ENCODE measurements around the gene THSD7B.

Gene THSD7B

GRCh38 chr2:137291836-137292570, 526.7 kb downstream of the THSD7B start:
- no peak overlapping the region for H3K4me3 ChIP-seq (ENCODE audit: low read depth, low read length, poor library complexity, severe bottlenecking)
- H3K79me2 ChIP-seq (ENCODE audit: insufficient read depth, low read length): no peaks in the 10 kb centered on the region
- H3F3A ChIP-seq (ENCODE audit: insufficient read depth, low read length): no peaks in the 10 kb centered on the region
- H3K9ac ChIP-seq (ENCODE audit: low read length): no peak overlapping the region
- no peaks in the 10 kb centered on the region for H3K9me3 ChIP-seq (ENCODE audit: low read length)
- H3K4me2 ChIP-seq (ENCODE audit: low read length): no peak overlapping the region
- H4K20me1 ChIP-seq (ENCODE audit: insufficient read depth, low read length): no peaks in the 10 kb centered on the region
- no peaks in the 10 kb centered on the region for H3K36me3 ChIP-seq (ENCODE audit: insufficient read depth, low read length)
- H3K27me3 ChIP-seq (ENCODE audit: insufficient read depth, low read length): no peaks in the 10 kb centered on the region
- no peak overlapping the region for H2AFZ ChIP-seq (ENCODE audit: low read length)
- no peak overlapping the region for H3K27ac ChIP-seq (ENCODE audit: low read depth, low read length, poor library complexity, severe bottlenecking)
- no peaks in the 10 kb centered on the region for H3K4me1 ChIP-seq (ENCODE audit: insufficient read depth, low read length, severe bottlenecking)
- H3K9me2 ChIP-seq (ENCODE audit: low read depth, low read length): no peaks in the 10 kb centered on the region
- TF ChIP-seq, protein P1, sequence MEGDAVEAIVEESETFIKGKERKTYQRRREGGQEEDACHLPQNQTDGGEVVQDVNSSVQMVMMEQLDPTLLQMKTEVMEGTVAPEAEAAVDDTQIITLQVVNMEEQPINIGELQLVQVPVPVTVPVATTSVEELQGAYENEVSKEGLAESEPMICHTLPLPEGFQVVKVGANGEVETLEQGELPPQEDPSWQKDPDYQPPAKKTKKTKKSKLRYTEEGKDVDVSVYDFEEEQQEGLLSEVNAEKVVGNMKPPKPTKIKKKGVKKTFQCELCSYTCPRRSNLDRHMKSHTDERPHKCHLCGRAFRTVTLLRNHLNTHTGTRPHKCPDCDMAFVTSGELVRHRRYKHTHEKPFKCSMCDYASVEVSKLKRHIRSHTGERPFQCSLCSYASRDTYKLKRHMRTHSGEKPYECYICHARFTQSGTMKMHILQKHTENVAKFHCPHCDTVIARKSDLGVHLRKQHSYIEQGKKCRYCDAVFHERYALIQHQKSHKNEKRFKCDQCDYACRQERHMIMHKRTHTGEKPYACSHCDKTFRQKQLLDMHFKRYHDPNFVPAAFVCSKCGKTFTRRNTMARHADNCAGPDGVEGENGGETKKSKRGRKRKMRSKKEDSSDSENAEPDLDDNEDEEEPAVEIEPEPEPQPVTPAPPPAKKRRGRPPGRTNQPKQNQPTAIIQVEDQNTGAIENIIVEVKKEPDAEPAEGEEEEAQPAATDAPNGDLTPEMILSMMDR (IDR thresholded peaks at IDR 0.05; ENCODE audit: low read length): no peak
- no peak for TF ChIP-seq EZH2 (IDR thresholded peaks at IDR 0.05; ENCODE audit: borderline replicate concordance, low read length)

DNA sequence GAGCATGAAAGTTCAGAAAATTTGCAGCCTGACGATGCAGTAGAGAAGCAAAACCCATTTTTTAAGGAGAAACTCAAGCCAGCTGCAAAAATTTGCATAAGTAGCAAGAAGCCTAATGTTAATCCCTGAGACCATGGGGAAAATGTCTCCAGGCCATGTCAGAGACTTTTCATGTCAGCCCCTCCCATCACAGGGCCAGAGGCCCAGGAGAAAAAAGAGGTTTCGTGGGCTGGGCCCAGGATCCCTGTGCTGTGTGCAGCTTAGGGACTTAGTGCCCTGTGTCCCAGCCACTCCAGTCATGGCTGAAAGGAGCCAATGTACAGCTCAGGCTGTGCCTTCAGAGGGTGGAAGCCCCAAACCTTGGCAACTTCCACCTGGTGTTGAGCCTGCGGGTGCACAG, 533.0 kb downstream of the THSD7B start:
- Histone ChIP-seq H3K9ac (ENCODE audit: low read length) (no peak overlapping the region), H3F3A (ENCODE audit: insufficient read depth, low read length) (no peaks in the 10 kb centered on the region), H3K4me1 (ENCODE audit: insufficient read depth, low read length, severe bottlenecking) (no peaks in the 10 kb centered on the region), H3K9me2 (ENCODE audit: low read depth, low read length) (no peaks in the 10 kb centered on the region), H2AFZ (ENCODE audit: low read length) (no peak overlapping the region), H4K20me1 (ENCODE audit: insufficient read depth, low read length) (no peaks in the 10 kb centered on the region), H3K4me2 (ENCODE audit: low read length) (no peak overlapping the region), H3K4me3 (ENCODE audit: low read depth, low read length, poor library complexity, severe bottlenecking) (no peak overlapping the region), H3K79me2 (ENCODE audit: insufficient read depth, low read length) (no peaks in the 10 kb centered on the region), H3K27me3 (ENCODE audit: insufficient read depth, low read length) (no peaks in the 10 kb centered on the region), H3K36me3 (ENCODE audit: insufficient read depth, low read length) (no peaks in the 10 kb centered on the region), H3K9me3 (ENCODE audit: low read length) (no peaks in the 10 kb centered on the region), H3K27ac (ENCODE audit: low read depth, low read length, poor library complexity, severe bottlenecking) (no peak overlapping the region)
- TF ChIP-seq, protein P1 (IDR thresholded peaks at IDR 0.05; ENCODE audit: low read length): no peak
- TF ChIP-seq EZH2 (IDR thresholded peaks at IDR 0.05; ENCODE audit: borderline replicate concordance, low read length): no peak

DNA sequence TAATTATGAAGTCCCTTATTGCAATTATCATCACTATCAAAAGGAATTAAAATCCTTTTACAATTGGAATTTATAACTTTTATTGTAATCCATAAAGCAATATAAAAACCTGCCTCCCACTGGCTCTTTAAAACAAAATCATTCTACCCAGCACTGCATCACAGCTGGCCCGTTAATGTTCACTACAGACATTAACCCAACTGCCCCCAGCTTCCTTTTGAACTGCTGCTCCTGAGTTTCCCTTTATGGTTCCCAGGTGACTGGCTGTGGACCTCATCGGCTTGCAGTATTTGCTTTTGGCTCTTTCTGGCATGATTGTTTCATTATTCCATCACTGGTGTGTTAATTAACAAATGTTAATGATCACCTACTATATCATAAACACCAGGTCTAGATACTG, 535.6 kb downstream of the THSD7B start:
- no peaks in the 10 kb centered on the region for H3K9me2 ChIP-seq (ENCODE audit: low read depth, low read length)
- H3K9me3 ChIP-seq (ENCODE audit: low read length): no peaks in the 10 kb centered on the region
- H3K27me3 ChIP-seq (ENCODE audit: insufficient read depth, low read length): no peaks in the 10 kb centered on the region

More for the DNA sequence above, 535.6 kb downstream of the THSD7B start:
- Histone ChIP-seq H3K79me2 (ENCODE audit: insufficient read depth, low read length) (no peaks in the 10 kb centered on the region), H3K27ac (ENCODE audit: low read depth, low read length, poor library complexity, severe bottlenecking) (no peak overlapping the region), H3K9ac (ENCODE audit: low read length) (no peak overlapping the region), H4K20me1 (ENCODE audit: insufficient read depth, low read length) (no peaks in the 10 kb centered on the region), H3K4me1 (ENCODE audit: insufficient read depth, low read length, severe bottlenecking) (no peaks in the 10 kb centered on the region), H2AFZ (ENCODE audit: low read length) (no peak overlapping the region), H3K36me3 (ENCODE audit: insufficient read depth, low read length) (no peaks in the 10 kb centered on the region), H3K4me2 (ENCODE audit: low read length) (no peak overlapping the region), H3F3A (ENCODE audit: insufficient read depth, low read length) (no peaks in the 10 kb centered on the region), H3K4me3 (ENCODE audit: low read depth, low read length, poor library complexity, severe bottlenecking) (no peak overlapping the region)
- no peak for TF ChIP-seq EZH2 (IDR thresholded peaks at IDR 0.05; ENCODE audit: borderline replicate concordance, low read length)
- TF ChIP-seq, protein P1 (IDR thresholded peaks at IDR 0.05; ENCODE audit: low read length): no peak
